H9 (cell line): ENCODE results near the gene POLE2. TPM values are rescaled to one million over a fixed set of nuclear protein-coding genes. Genes with fewer than 3 reads are reported as not detected.
"Not testable (repeated sequence)": the region's sequence is repeated elsewhere in the genome, so short reads cannot be mapped to it uniquely, and the experiment has no call there.

Experiments used
- DNase-seq: peaks from one replicate; pipeline ENCODE4 v3.0.0-alpha.2; 2017
- H2AFZ ChIP-seq: one replicate; pipeline ENCODE4 v1.6.1; 2013; ENCODE audit warnings: mild to moderate bottlenecking, low read length, control low read depth, moderate library complexity
- H2AK5ac ChIP-seq: 2 replicates; pipeline ENCODE4 v1.6.1; 2013; ENCODE audit warnings: low read length, control low read depth, mixed read lengths; ENCODE audit not compliant: insufficient read length
- H2BK120ac ChIP-seq: one replicate; pipeline ENCODE4 v1.6.1; 2013; ENCODE audit warnings: low read depth, mild to moderate bottlenecking, low read length, control low read depth, inconsistent platforms; ENCODE audit not compliant: poor library complexity, severe bottlenecking
- H2BK12ac ChIP-seq: 2 replicates; pipeline ENCODE4 v1.6.1; 2013; ENCODE audit warnings: low read length, control low read depth, mixed read lengths, low read depth; ENCODE audit not compliant: insufficient read length
- H2BK15ac ChIP-seq: 2 replicates; pipeline ENCODE4 v1.6.1; 2013; ENCODE audit warnings: low read depth, low read length, control low read depth
- H2BK20ac ChIP-seq: one replicate; pipeline ENCODE4 v1.6.1; 2013; ENCODE audit warnings: low read depth, mild to moderate bottlenecking, low read length, control low read depth, inconsistent platforms; ENCODE audit not compliant: poor library complexity, severe bottlenecking
- H2BK5ac ChIP-seq: 2 replicates; pipeline ENCODE4 v1.6.1; 2013; ENCODE audit warnings: low read length, control low read depth, mixed read lengths; ENCODE audit not compliant: insufficient read length
- H3K14ac ChIP-seq: 2 replicates; pipeline ENCODE4 v1.6.1; 2013; ENCODE audit warnings: low read length, control low read depth; ENCODE audit not compliant: insufficient read depth
- H3K18ac ChIP-seq: 2 replicates; pipeline ENCODE4 v1.6.1; 2013; ENCODE audit warnings: low read depth, mild to moderate bottlenecking, mixed read lengths, low read length, control low read depth; ENCODE audit not compliant: insufficient read length
- H3K23ac ChIP-seq: 2 replicates; pipeline ENCODE4 v1.6.1; 2013; ENCODE audit warnings: low read length, control low read depth, mixed read lengths, low read depth; ENCODE audit not compliant: insufficient read length
- H3K23me2 ChIP-seq: 2 replicates; pipeline ENCODE4 v1.6.1; 2013; ENCODE audit warnings: low read depth, mild to moderate bottlenecking, mixed read lengths, low read length, control low read depth; ENCODE audit not compliant: insufficient read length, poor library complexity, severe bottlenecking
- H3K27ac ChIP-seq: 2 replicates; pipeline ENCODE4 v1.5.1; 2013; ENCODE audit warnings: low read length, control low read depth, mixed read lengths, low read depth; ENCODE audit not compliant: insufficient read length
- H3K27me3 ChIP-seq: 2 replicates; pipeline ENCODE4 v1.6.1; 2013; ENCODE audit warnings: low read length, control low read depth, inconsistent platforms; ENCODE audit not compliant: insufficient read depth
- H3K4ac ChIP-seq: 2 replicates; pipeline ENCODE4 v1.6.1; 2013; ENCODE audit warnings: low read depth, mild to moderate bottlenecking, control low read depth, inconsistent platforms, low read length, moderate library complexity
- H3K4me1 ChIP-seq: 2 replicates; pipeline ENCODE4 v1.6.1; 2013; ENCODE audit warnings: low read length, control low read depth, inconsistent platforms; ENCODE audit not compliant: insufficient read depth
- H3K4me2 ChIP-seq: 2 replicates; pipeline ENCODE4 v1.6.1; 2013; ENCODE audit warnings: low read length, control low read depth, mixed read lengths; ENCODE audit not compliant: insufficient read length, insufficient read depth
- H3K56ac ChIP-seq: 2 replicates; pipeline ENCODE4 v1.6.1; 2013; ENCODE audit warnings: low read depth, mild to moderate bottlenecking, mixed read lengths, low read length, control low read depth; ENCODE audit not compliant: insufficient read length
- H3K79me1 ChIP-seq: 2 replicates; pipeline ENCODE4 v1.6.1; 2013; ENCODE audit warnings: low read depth, mild to moderate bottlenecking, moderate library complexity, low read length, control low read depth, inconsistent platforms; ENCODE audit not compliant: insufficient read depth, poor library complexity, severe bottlenecking
- H3K79me2 ChIP-seq: 2 replicates; pipeline ENCODE4 v1.6.1; 2013; ENCODE audit warnings: low read length, control low read depth, inconsistent platforms; ENCODE audit not compliant: insufficient read depth
- H3K9ac ChIP-seq: 2 replicates; pipeline ENCODE4 v1.6.1; 2013; ENCODE audit warnings: low read length, control low read depth, mixed read lengths; ENCODE audit not compliant: insufficient read length; ENCODE audit errors: extremely low read depth
- H3K9me3 ChIP-seq: one replicate; pipeline ENCODE4 v1.6.1; 2013; ENCODE audit warnings: low read depth, low read length, inconsistent platforms; ENCODE audit not compliant: control insufficient read depth
- H3T11ph ChIP-seq: one replicate; pipeline ENCODE4 v1.6.1; 2013; ENCODE audit warnings: mild to moderate bottlenecking, low read length, control low read depth, inconsistent platforms
- H4K20me1 ChIP-seq: one replicate; pipeline ENCODE4 v1.6.1; 2013; ENCODE audit not compliant: control insufficient read depth, insufficient read length, insufficient read depth
- H4K5ac ChIP-seq: 2 replicates; pipeline ENCODE4 v1.6.1; 2013; ENCODE audit warnings: low read depth, mild to moderate bottlenecking, mixed read lengths, low read length, control low read depth; ENCODE audit not compliant: insufficient read length
- H4K8ac ChIP-seq: replicated peaks from 2 replicates; pipeline ENCODE4 v1.6.1; 2013; ENCODE audit warnings: low read length, control low read depth, mixed read lengths, low read depth; ENCODE audit not compliant: insufficient read length
- H4K91ac ChIP-seq: 2 replicates; pipeline ENCODE4 v1.6.1; 2013; ENCODE audit warnings: low read depth, mild to moderate bottlenecking, moderate library complexity, mixed read lengths, low read length, control low read depth; ENCODE audit not compliant: insufficient read length
- H3K27ac Mint-ChIP-seq, 3 experiments: 2 replicates in 2 of 3; 3 replicates in 1 of 3; pipeline ENCODE4 v1.8.0; 2020 to 2021; ENCODE audit warnings: mixed read lengths in 3 of 3, mild to moderate bottlenecking in 1 of 3, moderate library complexity in 1 of 3
- H3K27me3 Mint-ChIP-seq: 2 replicates; pipeline ENCODE4 v1.8.0; 2021; ENCODE audit warnings: low read depth, mild to moderate bottlenecking, moderate library complexity, mixed read lengths
- H3K36me3 Mint-ChIP-seq, 3 experiments: 2 replicates in 2 of 3; 3 replicates in 1 of 3; pipeline ENCODE4 v1.8.0; 2020 to 2021; ENCODE audit warnings: low read depth in 3 of 3, mixed read lengths in 3 of 3; ENCODE audit not compliant: insufficient read depth in 1 of 3
- H3K4me1 Mint-ChIP-seq, 2 experiments: 2 replicates each; pipeline ENCODE4 v1.8.0; 2020; ENCODE audit warnings: mixed read lengths in 2 of 2
- H3K4me3 Mint-ChIP-seq, 2 experiments: 2 replicates in 1 of 2; 3 replicates in 1 of 2; pipeline ENCODE4 v1.8.0; 2020 to 2021; ENCODE audit warnings: mild to moderate bottlenecking in 2 of 2, mixed read lengths in 2 of 2, moderate library complexity in 1 of 2
- H3K9me3 Mint-ChIP-seq, 2 experiments: 2 replicates in 1 of 2; 3 replicates in 1 of 2; pipeline ENCODE4 v1.8.0; 2020; ENCODE audit warnings: mild to moderate bottlenecking in 2 of 2, mixed read lengths in 2 of 2, moderate library complexity in 1 of 2
- WGBS: extraction: QIAGEN DNeasy Blood & Tissue Kit; methylation state at CpG from one replicate; pipeline ENCODE4 v1.1.7; 2013; ENCODE audit warnings: missing lambda C conversion rate, low lambda C conversion rate, mixed read lengths; ENCODE audit not compliant: insufficient read length; ENCODE audit errors: extremely low coverage; 5-methylcytosine and 5-hydroxymethylcytosine counted together
- total RNA-seq: library from RNA; stranded (reverse); gene quantifications from 2 replicates; pipeline ENCODE4 v1.2.1, GENCODE V29; 2021

The POLE2 gene
- total RNA-seq, 1 experiment from 2014 or later, result 25.7 TPM

DNA sequence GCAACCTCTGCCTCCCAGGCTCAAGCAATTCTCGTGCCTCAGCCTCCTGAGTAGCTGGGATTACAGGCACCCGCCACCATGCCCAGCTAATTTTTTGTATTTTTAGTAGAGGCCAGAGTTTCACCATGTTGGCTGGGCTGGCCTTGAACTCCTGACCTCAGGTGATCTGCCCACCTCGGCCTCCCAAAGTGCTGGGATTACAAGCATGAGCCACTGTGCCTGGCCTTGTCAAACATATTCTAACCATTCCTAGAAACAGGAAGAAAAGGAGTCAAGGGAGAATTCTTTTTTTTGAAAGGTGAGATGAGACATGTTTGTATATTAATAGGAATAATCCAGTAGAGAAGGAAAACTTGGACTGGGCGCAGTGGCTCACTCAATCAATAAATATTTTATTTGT lies 16.5 kb upstream of the POLE2 start:
- not testable (repeated sequence) for H3K23ac ChIP-seq

More for the DNA sequence above, 16.5 kb upstream of the POLE2 start:
- H3K4me1 Mint-ChIP-seq, H4K8ac ChIP-seq, H3K36me3 Mint-ChIP-seq, H3K4me2 ChIP-seq, H3K9ac ChIP-seq, H2AFZ ChIP-seq, H3K9me3 Mint-ChIP-seq, H2BK12ac ChIP-seq, H3K4ac ChIP-seq, H3K18ac ChIP-seq, H3K79me1 ChIP-seq, H3K27ac Mint-ChIP-seq, H2BK5ac ChIP-seq, H3K23me2 ChIP-seq, H3K27me3 ChIP-seq, H2BK120ac ChIP-seq, H4K91ac ChIP-seq, H2BK20ac ChIP-seq, H3K79me2 ChIP-seq, H3K56ac ChIP-seq, H3K27me3 Mint-ChIP-seq, H2BK15ac ChIP-seq, H4K5ac ChIP-seq, H3K14ac ChIP-seq, H2AK5ac ChIP-seq, H3T11ph ChIP-seq, H3K4me1 ChIP-seq, H4K20me1 ChIP-seq, DNase-seq, H3K4me3 Mint-ChIP-seq, H3K27ac ChIP-seq, H3K9me3 ChIP-seq: not testable (repeated sequence)
- WGBS, result no CpG with 5 or more reads among the region's 4 CpGs
